Measurements from ENCODE around the gene CARMIL1.

DNA sequence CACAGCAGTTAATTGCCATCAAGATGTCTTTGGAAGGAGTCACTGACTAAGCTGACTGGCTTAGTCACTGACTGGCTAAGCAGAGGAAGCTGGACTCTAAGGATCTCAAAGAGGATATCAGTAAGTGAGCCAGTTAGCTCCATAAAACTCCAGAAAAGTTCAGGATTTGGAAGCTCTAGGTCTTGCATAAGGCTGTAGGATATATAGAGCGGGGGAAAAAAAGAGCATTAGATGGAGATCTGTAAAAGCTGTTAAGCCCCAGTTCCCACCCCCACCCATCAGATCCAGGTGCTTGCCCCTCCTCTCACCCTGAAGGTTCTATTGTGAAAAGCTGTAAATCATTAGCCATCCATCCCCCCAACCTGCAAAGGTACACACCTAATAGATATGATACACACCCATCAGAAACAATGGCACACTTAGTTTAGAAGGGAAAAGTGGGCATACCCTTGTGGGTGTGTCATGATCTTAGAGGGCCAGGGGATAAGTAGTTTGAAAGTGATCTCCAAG lies 32.2 kb downstream of the CARMIL1 start:
- TF ChIP-seq, protein P1, sequence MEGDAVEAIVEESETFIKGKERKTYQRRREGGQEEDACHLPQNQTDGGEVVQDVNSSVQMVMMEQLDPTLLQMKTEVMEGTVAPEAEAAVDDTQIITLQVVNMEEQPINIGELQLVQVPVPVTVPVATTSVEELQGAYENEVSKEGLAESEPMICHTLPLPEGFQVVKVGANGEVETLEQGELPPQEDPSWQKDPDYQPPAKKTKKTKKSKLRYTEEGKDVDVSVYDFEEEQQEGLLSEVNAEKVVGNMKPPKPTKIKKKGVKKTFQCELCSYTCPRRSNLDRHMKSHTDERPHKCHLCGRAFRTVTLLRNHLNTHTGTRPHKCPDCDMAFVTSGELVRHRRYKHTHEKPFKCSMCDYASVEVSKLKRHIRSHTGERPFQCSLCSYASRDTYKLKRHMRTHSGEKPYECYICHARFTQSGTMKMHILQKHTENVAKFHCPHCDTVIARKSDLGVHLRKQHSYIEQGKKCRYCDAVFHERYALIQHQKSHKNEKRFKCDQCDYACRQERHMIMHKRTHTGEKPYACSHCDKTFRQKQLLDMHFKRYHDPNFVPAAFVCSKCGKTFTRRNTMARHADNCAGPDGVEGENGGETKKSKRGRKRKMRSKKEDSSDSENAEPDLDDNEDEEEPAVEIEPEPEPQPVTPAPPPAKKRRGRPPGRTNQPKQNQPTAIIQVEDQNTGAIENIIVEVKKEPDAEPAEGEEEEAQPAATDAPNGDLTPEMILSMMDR (IDR thresholded peaks at IDR 0.05) = no peak
- TF ChIP-seq EP300 (IDR thresholded peaks at IDR 0.05) (no peak), POLR2A (IDR thresholded peaks at IDR 0.05) (no peak)
